Measurements from ENCODE around the gene ETV7.
"Not testable (repeated sequence)": the region's sequence is repeated elsewhere in the genome, so short reads cannot be mapped to it uniquely, and the experiment has no call there.

Gene ETV7

GRCh38 chr6:36387440-36388303 is at the start of gene ETV7:
ETV7 (minus strand) TSS chr6:36387669; CDS start chr6:36387541, 128 bp downstream.
- no peak for FAIRE-seq
- no peak for DNase-seq (ENCODE audit: insufficient read length, low spot score)

- no peak for DNase-seq (ENCODE audit: insufficient read length, low spot score)
- FAIRE-seq: no peak
These were observed 49.0 kb upstream of the ETV7 start for GRCh38 chr6:36436466-36436865.

DNA sequence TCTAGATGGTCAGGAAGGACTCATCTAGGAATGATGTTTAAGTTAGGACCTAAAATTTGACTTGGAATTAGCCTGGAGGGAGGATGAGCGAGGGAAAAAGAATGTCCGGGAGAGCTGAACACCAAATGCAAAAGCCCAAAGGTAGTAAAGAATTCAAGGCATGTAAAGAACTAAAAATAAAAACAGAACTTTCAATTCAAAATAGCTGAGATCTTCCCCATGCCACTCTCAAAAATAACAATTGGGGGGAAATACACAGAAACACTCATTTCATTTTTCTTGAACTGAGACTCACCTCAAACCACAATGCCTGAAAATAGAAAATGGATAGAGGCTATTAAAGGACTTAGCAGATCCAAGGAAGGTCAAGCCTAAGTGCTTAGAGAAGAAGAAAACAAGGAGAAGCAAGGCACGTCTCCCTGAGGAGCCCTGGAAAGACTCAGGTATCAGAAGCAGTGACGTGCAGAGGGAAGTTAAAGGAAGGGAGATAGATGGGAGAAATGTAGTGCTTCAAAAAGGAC is 44.7 kb upstream of the ETV7 start:
- DNase-seq (ENCODE audit: insufficient read length, low spot score): no peak
- FAIRE-seq: no peak

- FAIRE-seq: no peak
- no peak for DNase-seq (ENCODE audit: insufficient read length, low spot score)
These were observed 43.7 kb upstream of the ETV7 start for GRCh38 chr6:36431197-36431596.

GRCh38 chr6:36430351-36430750 is 42.9 kb upstream of the ETV7 start:
- FAIRE-seq (no peak), DNase-seq (ENCODE audit: insufficient read length, low spot score) (no peak)

DNA sequence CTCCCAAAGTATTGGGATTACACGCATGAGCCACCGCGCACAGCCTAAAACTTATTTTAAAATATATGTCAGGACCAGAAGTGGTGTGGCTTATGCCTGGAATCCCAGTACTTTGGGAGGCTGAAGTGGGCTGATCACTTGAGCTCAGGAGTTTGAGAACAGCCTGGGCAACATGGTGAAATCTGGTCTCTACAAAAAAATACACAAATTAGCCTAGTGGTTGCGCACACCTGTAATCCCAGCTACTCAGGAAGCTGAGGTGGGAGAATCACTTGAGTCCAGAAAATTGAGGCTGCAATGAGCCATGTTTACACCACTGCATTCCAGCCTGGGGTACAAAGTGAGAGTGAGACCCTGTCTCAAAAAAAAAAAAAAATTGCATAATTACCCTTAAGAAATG is 41.4 kb upstream of the ETV7 start:
- DNase-seq (ENCODE audit: insufficient read length, low spot score): no peak
- FAIRE-seq: no peak

DNA sequence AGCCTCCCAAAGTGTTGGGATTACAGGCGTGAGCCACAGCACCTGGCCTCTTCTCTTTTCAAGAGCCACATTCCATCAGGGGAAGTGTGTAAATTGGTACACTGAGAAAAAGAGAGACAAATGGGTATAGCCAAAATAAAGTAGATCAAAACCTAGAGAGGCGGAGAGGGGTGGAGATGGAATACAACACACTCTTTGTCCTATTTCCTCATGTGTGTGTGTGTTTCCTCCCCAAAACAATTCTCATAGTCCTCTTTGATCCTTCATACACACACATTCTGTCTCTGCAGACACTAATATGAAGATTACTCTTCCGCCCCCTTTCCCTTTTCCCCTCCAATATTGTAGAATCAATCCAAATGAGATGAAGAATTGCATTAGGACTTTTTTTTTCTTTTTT is 39.2 kb upstream of the ETV7 start:
- FAIRE-seq (no peak), DNase-seq (ENCODE audit: insufficient read length, low spot score) (no peak)

- FAIRE-seq (peak; percentile 98), DNase-seq (ENCODE audit: insufficient read length, low spot score) (peak; percentile 96)
These were observed 35.8 kb upstream of the ETV7 start for GRCh38 chr6:36423101-36423824.

- DNase-seq (ENCODE audit: insufficient read length, low spot score) (no peak), FAIRE-seq (no peak)
These were observed 35.2 kb upstream of the ETV7 start for GRCh38 chr6:36422714-36423100.

DNA sequence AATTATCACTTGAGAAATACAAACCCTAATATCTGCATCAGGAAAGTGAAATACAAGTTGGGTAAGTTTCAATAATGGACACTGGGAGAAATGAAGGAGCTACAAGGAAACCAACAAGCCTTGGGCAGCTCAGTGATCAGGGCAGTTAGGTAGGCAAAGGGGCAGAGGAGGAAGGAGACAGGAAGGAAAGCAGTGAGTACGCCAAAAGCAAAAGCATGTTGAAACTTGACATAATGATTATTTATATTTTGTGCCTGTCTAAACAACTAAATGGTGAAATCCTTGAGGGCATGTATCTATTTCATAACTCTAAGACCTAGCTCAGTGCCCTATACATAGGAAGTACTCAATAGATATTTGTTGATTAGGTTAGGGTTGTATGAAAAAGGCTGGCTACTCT is 31.8 kb upstream of the ETV7 start:
- DNase-seq (ENCODE audit: insufficient read length, low spot score): no peak
- no peak for FAIRE-seq

GRCh38 chr6:36418558-36418957 is 31.1 kb upstream of the ETV7 start:
- DNase-seq (ENCODE audit: insufficient read length, low spot score): no peak
- no peak for FAIRE-seq

- DNase-seq (ENCODE audit: insufficient read length, low spot score) (no peak), FAIRE-seq (no peak)
These were observed 27.0 kb upstream of the ETV7 start for GRCh38 chr6:36414481-36414880.

- no peak for FAIRE-seq
- DNase-seq (ENCODE audit: insufficient read length, low spot score): no peak
These were observed 26.3 kb upstream of the ETV7 start for GRCh38 chr6:36413489-36414480.

DNA sequence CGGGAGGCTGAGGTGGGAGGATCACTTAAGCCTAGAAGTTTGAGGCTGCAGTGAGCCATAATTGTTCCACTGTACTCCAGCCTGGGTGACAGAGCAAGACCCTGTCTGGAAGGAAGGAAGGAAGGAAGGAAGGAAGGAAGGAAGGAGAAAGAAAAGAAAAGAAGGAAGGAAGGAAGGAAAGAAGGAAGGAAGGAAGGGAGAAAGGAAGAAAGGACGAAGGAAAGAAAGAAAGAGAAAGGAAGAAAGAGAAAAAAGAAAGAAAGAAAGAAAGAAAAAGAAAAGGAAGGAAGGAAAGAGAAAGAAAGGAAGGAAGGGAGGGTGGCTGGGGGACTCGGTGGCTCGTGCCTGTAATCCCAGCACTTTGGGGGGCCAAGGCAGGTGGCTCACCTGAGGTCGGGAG is 22.2 kb upstream of the ETV7 start:
- FAIRE-seq; DNase-seq (ENCODE audit: insufficient read length, low spot score): not testable (repeated sequence)

DNA sequence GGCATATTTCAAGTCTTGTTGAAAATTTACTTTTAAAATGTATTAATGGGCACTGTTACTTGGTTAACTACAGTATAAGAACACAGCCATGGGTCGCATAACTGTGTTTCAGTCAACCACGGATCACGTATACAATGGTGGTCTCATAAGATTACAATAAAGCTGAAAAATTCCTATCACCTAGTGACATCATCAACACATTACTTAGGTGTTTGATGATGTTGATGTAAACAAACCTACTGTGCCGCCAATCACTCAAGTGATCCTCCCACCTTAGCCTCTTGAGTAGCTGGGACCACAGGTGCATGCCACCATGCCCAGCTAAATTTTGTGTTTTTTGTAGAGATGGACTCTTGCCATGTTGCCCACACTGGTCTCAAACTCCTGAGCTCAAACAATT is 16.7 kb upstream of the ETV7 start:
- FAIRE-seq: no peak
- no peak for DNase-seq (ENCODE audit: insufficient read length, low spot score)

GRCh38 chr6:36402481-36402880 is 15.0 kb upstream of the ETV7 start:
- no peak for FAIRE-seq
- DNase-seq (ENCODE audit: insufficient read length, low spot score): no peak

DNA sequence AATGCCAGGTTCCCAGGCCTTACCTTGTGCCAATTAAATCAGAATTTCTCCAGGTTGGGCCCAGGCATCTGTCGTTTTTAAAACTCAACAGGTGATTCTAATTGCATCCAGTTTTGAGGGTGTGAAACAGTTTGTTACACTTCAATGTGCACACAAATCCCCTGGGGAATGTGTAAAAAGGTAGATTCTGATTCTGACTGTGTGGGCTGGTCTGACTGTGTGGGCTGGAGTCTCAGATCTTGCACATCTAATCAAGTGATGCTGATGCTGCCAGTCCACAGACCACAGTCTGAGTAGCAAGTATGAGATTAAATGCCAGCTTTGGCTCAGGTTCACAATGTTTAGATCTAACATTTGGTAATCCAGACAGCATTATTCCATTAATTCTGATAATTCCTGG is 12.5 kb upstream of the ETV7 start:
- FAIRE-seq: no peak
- DNase-seq (ENCODE audit: insufficient read length, low spot score): no peak

GRCh38 chr6:36392621-36393020 is 5.2 kb upstream of the ETV7 start:
- no peak for DNase-seq (ENCODE audit: insufficient read length, low spot score)

DNA sequence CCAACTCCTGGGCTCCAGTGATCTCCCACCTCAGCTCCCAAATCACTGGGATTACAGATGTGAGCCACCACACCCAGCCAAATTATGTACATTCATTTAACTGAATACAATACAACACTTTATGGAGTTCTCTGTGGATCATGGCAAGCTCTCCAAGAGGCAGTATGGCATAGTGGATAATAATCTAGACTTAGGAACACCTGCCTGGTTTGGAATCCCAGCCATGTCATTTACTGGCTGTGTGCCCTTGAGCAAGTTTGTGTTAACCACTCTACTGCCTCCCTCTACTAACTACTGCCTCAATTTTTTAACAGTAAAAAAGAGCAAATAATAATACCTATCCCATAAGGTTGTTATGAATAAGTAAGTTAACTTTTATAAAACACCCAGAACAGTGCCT is 1.9 kb upstream of the ETV7 start:
- DNase-seq (ENCODE audit: insufficient read length, low spot score) (no peak), FAIRE-seq (no peak)

More at GRCh38 chr6:36392621-36393020, 5.2 kb upstream of the ETV7 start:
- no peak for FAIRE-seq

Measured in HTR-8/SVneo (cell line).